A549 (cell line): ENCODE results near the gene YBEY.

Experiments
- RFX5 ChIP-seq: fragments of 450-650 bp; IDR thresholded peaks from 2 replicates; pipeline ENCODE4 v1.7.1; 2014; ENCODE audit warnings: antibody characterized with exemption, mild to moderate bottlenecking, moderate library complexity
- SMC3 ChIP-seq: fragments of >200 bp; sonication (Bioruptor Twin); formaldehyde crosslinking; IDR thresholded peaks from 3 replicates; pipeline ENCODE4 v1.6.1; 2018; ENCODE audit warnings: inconsistent platforms
- TF ChIP-seq, protein P1 (sequence below): fragments of 200-600 bp; sonication (generic); IDR thresholded peaks from 2 replicates; pipeline ENCODE4 v1.6.1; 2016; ENCODE audit warnings: antibody characterized with exemption, mild to moderate bottlenecking, moderate library complexity
- TF ChIP-seq, protein P2 (sequence below): IDR thresholded peaks from 2 replicates; pipeline ENCODE4 v1.6.1; 2012; ENCODE audit warnings: low read depth, borderline replicate concordance

DNA sequence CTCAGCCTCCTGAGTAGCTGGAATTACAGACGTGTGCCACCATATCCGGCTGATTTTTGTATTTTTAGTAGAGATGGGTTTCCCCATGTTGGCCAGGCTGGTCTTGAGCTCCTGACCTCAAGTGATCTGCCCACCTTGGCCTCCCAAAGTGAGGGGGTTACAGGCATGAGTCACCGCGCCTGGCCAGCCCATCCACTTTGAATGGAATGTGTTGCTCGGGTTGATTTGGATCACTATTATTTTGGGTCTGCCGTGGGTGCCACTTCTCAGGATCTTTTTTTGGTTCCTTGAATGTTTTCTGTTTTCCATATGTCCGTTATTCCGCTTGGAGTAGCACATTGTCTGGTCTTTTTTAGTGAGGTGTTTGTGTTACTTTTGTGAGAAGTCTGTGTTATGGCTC is 54.9 kb downstream of the YBEY start:
- TF ChIP-seq, protein P1, sequence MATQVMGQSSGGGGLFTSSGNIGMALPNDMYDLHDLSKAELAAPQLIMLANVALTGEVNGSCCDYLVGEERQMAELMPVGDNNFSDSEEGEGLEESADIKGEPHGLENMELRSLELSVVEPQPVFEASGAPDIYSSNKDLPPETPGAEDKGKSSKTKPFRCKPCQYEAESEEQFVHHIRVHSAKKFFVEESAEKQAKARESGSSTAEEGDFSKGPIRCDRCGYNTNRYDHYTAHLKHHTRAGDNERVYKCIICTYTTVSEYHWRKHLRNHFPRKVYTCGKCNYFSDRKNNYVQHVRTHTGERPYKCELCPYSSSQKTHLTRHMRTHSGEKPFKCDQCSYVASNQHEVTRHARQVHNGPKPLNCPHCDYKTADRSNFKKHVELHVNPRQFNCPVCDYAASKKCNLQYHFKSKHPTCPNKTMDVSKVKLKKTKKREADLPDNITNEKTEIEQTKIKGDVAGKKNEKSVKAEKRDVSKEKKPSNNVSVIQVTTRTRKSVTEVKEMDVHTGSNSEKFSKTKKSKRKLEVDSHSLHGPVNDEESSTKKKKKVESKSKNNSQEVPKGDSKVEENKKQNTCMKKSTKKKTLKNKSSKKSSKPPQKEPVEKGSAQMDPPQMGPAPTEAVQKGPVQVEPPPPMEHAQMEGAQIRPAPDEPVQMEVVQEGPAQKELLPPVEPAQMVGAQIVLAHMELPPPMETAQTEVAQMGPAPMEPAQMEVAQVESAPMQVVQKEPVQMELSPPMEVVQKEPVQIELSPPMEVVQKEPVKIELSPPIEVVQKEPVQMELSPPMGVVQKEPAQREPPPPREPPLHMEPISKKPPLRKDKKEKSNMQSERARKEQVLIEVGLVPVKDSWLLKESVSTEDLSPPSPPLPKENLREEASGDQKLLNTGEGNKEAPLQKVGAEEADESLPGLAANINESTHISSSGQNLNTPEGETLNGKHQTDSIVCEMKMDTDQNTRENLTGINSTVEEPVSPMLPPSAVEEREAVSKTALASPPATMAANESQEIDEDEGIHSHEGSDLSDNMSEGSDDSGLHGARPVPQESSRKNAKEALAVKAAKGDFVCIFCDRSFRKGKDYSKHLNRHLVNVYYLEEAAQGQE = no peak
- TF ChIP-seq, protein P2, sequence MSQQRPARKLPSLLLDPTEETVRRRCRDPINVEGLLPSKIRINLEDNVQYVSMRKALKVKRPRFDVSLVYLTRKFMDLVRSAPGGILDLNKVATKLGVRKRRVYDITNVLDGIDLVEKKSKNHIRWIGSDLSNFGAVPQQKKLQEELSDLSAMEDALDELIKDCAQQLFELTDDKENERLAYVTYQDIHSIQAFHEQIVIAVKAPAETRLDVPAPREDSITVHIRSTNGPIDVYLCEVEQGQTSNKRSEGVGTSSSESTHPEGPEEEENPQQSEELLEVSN = no peak
- no peak for TF ChIP-seq RFX5
- TF ChIP-seq SMC3 = no peak
